Prostate gland (tissue), 2 donors: ENCODE data around the gene C1orf198.

Experiments used
- CTCF ChIP-seq, 4 experiments: fragments of 200-600 bp in 2 of 4; fragments of 450-650 bp in 2 of 4; sonication (generic) in 2 of 4; IDR thresholded peaks; 1 replicate in 3 of 4; 2 replicates in 1 of 4; pipeline ENCODE4 v1.5.1; 2016 to 2019; ENCODE audit warnings: antibody characterized with exemption in 4 of 4, mild to moderate bottlenecking in 2 of 4, moderate library complexity in 2 of 4
- POLR2A ChIP-seq: fragments of 450-650 bp; IDR thresholded peaks from one replicate; pipeline ENCODE4 v1.6.1; 2016; ENCODE audit warnings: antibody characterized with exemption, mild to moderate bottlenecking

- TF ChIP-seq CTCF (IDR thresholded peaks at IDR 0.05), result no peak
- TF ChIP-seq POLR2A, result no peak
Observed at GRCh38 chr1:230818901-230819300, 49.4 kb downstream of the C1orf198 start.
